ENCODE data around the gene ITPR3. TPM values are rescaled to one million over a fixed set of nuclear protein-coding genes. Genes with fewer than 3 reads are reported as not detected.

The ITPR3 gene
- total RNA-seq, 1 experiment from 2014 or later: 86.9 TPM

DNA sequence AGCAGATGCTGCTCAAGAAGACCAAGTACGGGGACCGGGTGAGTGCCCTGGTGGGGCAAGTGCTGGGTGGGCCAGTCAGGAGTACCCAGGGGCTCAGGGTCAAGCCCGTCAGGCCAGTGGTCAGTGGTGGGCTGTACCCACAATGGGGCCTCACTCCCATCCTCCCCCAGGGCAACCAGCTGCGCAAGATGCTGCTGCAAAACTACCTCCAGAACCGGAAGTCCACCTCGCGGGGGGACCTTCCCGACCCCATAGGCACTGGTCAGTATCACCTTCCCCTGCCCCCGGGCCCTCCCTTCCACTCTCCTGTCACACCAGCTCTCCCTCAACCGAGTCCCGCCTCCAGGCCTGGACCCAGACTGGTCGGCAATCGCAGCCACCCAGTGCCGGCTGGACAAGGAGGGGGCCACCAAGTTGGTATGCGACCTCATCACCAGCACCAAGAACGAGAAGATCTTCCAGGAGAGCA is 63.3 kb downstream of the ITPR3 start:
- no TSS peak for BruUV-seq (replicated peaks)
- POLR2A ChIA-PET: no interaction called here
- intact Hi-C loops (cut with micrococcal nuclease): no loop called here
- no peaks in the 10 kb centered on the region for H3K4me1 Mint-ChIP-seq (ENCODE audit: insufficient read depth, unreplicated experiment)
- no peaks in the 10 kb centered on the region for H3K9me3 Mint-ChIP-seq (ENCODE audit: unreplicated experiment)
- CTCF ChIA-PET: interaction anchor here (1.1 to 1.5 kb wide), 2 partner anchors 97 to 99 kb away, joined by 3 to 4 read pairs; no protein-coding TSS in a partner anchor
- no peaks in the 10 kb centered on the region for H3K27me3 Mint-ChIP-seq (ENCODE audit: insufficient read depth, unreplicated experiment)
- no peak overlapping the region for H3K27ac Mint-ChIP-seq (ENCODE audit: low read depth, unreplicated experiment)
- no peak overlapping the region for H3K4me3 Mint-ChIP-seq (ENCODE audit: unreplicated experiment)
- no peak for DNase-seq (ENCODE audit: unreplicated experiment)
- TF ChIP-seq, protein P1, sequence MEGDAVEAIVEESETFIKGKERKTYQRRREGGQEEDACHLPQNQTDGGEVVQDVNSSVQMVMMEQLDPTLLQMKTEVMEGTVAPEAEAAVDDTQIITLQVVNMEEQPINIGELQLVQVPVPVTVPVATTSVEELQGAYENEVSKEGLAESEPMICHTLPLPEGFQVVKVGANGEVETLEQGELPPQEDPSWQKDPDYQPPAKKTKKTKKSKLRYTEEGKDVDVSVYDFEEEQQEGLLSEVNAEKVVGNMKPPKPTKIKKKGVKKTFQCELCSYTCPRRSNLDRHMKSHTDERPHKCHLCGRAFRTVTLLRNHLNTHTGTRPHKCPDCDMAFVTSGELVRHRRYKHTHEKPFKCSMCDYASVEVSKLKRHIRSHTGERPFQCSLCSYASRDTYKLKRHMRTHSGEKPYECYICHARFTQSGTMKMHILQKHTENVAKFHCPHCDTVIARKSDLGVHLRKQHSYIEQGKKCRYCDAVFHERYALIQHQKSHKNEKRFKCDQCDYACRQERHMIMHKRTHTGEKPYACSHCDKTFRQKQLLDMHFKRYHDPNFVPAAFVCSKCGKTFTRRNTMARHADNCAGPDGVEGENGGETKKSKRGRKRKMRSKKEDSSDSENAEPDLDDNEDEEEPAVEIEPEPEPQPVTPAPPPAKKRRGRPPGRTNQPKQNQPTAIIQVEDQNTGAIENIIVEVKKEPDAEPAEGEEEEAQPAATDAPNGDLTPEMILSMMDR (IDR thresholded peaks at IDR 0.05; ENCODE audit: unreplicated experiment): no peak
- peaks cover 71% of the 10 kb centered on the region for H3K36me3 Mint-ChIP-seq (ENCODE audit: insufficient read depth, unreplicated experiment)

DNA sequence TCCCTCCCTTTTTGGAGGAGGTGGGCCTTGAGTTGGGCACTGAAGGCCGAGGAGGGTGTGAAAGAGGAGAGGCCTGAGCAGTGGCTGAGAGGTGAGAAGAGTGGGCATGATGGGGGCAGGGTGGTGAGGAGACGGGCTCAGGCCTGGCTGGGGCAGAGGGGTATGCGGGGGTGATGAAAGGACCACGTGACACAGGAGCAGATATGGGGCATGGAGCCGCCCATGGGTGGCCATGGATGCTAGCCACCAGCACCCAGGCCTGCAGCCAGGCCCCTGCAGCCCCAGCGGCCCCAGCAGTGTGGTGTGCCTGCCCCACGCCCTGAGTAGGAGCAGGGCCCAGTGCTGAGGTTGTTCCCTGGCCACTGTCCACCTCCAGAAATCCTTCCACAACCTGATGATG is 63.9 kb downstream of the ITPR3 start:
- TF ChIP-seq, protein P1 (IDR thresholded peaks at IDR 0.05; ENCODE audit: unreplicated experiment): no peak
- no TSS peak for BruUV-seq (replicated peaks)
- Mint-ChIP-seq H3K9me3 (ENCODE audit: unreplicated experiment) (no peaks in the 10 kb centered on the region), H3K27me3 (ENCODE audit: insufficient read depth, unreplicated experiment) (no peaks in the 10 kb centered on the region), H3K27ac (ENCODE audit: low read depth, unreplicated experiment) (no peak overlapping the region), H3K4me1 (ENCODE audit: insufficient read depth, unreplicated experiment) (no peaks in the 10 kb centered on the region), H3K4me3 (ENCODE audit: unreplicated experiment) (no peak overlapping the region), H3K36me3 (ENCODE audit: insufficient read depth, unreplicated experiment) (peaks cover 73% of the 10 kb centered on the region)
- no peak for DNase-seq (ENCODE audit: unreplicated experiment)
- intact Hi-C loops (cut with micrococcal nuclease): no loop called here
- ChIA-PET POLR2A (no interaction called here), CTCF (no interaction called here)

DNA sequence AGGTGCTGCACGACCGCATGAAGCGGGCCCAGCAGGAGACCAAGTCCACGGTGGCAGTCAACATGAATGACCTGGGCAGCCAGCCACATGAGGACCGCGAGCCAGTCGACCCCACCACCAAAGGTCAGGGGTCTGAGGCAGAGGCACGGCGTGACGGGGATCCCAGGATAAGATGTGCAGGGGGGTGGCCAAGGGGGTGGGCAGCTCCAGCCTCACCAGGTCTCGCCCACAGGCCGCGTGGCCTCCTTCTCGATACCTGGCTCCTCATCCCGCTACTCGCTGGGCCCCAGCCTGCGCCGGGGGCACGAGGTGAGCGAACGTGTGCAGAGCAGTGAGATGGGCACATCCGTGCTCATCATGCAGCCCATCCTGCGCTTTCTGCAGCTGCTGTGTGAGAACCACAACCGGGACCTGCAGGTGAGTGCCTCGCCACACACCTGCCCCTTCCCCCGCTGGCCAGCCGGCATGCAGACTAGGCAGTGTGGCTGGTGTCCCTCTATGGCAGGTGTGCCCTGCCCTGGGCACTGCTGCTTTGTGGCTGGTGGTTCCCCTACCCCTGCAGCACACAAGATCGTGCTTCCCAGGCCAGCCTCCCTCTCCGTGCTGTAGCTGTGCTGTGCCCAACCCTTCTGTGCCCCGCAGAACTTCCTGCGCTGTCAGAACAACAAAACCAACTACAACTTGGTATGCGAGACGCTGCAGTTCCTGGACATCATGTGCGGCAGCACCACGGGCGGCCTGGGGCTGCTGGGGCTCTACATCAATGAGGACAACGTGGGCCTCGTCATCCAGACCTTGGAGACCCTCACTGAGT is 64.5 kb downstream of the ITPR3 start:
- peaks cover 74% of the 10 kb centered on the region for H3K36me3 Mint-ChIP-seq (ENCODE audit: insufficient read depth, unreplicated experiment)
- intact Hi-C loops (cut with micrococcal nuclease): no loop called here
- H3K27me3 Mint-ChIP-seq (ENCODE audit: insufficient read depth, unreplicated experiment): no peaks in the 10 kb centered on the region
- TF ChIP-seq, protein P1 (IDR thresholded peaks at IDR 0.05; ENCODE audit: unreplicated experiment): no peak
- TSS peak; percentile 54 for BruUV-seq (replicated peaks)
- DNase-seq (ENCODE audit: unreplicated experiment): no peak
- H3K9me3 Mint-ChIP-seq (ENCODE audit: unreplicated experiment): no peaks in the 10 kb centered on the region
- CTCF ChIA-PET: interaction anchor here (0.5 kb wide), 1 partner anchor 98 kb away, joined by 3 read pairs; no protein-coding TSS in a partner anchor
- H3K27ac Mint-ChIP-seq (ENCODE audit: low read depth, unreplicated experiment): no peak overlapping the region
- POLR2A ChIA-PET: no interaction called here
- no peak overlapping the region for H3K4me3 Mint-ChIP-seq (ENCODE audit: unreplicated experiment)
- no peaks in the 10 kb centered on the region for H3K4me1 Mint-ChIP-seq (ENCODE audit: insufficient read depth, unreplicated experiment)

DNA sequence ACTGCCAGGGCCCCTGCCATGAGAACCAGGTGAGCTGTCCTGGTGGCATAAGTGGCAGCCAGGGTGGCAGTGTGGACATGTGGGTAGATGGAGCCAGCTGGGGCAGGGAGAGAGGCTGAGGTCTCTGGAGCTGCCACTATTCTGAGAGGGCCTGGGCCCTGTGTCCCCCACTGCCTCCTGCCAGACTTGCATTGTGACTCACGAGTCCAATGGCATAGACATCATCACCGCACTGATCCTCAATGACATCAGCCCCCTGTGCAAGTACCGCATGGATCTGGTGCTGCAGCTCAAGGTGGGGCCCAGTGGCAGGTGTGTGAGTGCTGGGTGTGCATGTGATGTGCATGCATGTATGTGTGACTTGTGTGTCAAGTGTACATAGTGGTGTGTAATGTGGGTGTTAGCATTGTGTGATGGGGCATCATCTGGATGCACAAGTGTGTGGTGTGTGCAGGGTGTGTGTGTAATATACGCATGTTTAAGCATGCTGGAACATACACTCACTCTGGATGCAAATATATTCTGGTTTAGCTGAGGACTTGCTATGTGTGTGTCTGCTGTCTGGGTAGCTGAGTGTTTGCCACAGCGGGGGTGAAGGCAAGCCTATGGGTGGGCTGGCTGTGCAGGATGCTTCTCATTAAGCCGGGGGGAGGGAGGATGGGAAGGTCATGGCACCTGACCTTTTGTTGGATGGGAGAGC is 65.3 kb downstream of the ITPR3 start:
- H3K27ac Mint-ChIP-seq (ENCODE audit: low read depth, unreplicated experiment): no peak overlapping the region
- H3K36me3 Mint-ChIP-seq (ENCODE audit: insufficient read depth, unreplicated experiment): peaks cover 74% of the 10 kb centered on the region
- POLR2A ChIA-PET: no interaction called here

More for the DNA sequence above, 65.3 kb downstream of the ITPR3 start:
- CTCF ChIA-PET: interaction anchor here (0.5 to 1.2 kb wide), 4 partner anchors 11 to 101 kb away, joined by 3 to 5 read pairs (median 3); no protein-coding TSS in a partner anchor
- no peaks in the 10 kb centered on the region for H3K4me1 Mint-ChIP-seq (ENCODE audit: insufficient read depth, unreplicated experiment)
- H3K9me3 Mint-ChIP-seq (ENCODE audit: unreplicated experiment): no peaks in the 10 kb centered on the region
- no peaks in the 10 kb centered on the region for H3K27me3 Mint-ChIP-seq (ENCODE audit: insufficient read depth, unreplicated experiment)
- intact Hi-C loops (cut with micrococcal nuclease): no loop called here
- no peak overlapping the region for H3K4me3 Mint-ChIP-seq (ENCODE audit: unreplicated experiment)
- DNase-seq (ENCODE audit: unreplicated experiment): no peak
- TF ChIP-seq, protein P1 (IDR thresholded peaks at IDR 0.05; ENCODE audit: unreplicated experiment): no peak
- no TSS peak for BruUV-seq (replicated peaks)

All from MCF 10A (cell line).